PC-3 (cell line): Measurements from ENCODE around the gene ADAMTS3. TPM values are rescaled to one million over a fixed set of nuclear protein-coding genes. Genes with fewer than 3 reads are reported as not detected.

Experiments
- ATAC-seq: fragments of 200-7000 bp; cut with Tn5 transposase; 2 replicates; pipeline ENCODE4 v1.9.1; 2020; ENCODE audit warnings: mild to moderate bottlenecking, moderate library complexity
- BruUV-seq: library from RNA; stranded (reverse); fragments of 400-500 nt; replicated peaks from 2 replicates; lab custom pipeline; 2021; lab: Mats Ljungman, UMichigan
- CTCF ChIA-PET: fragments of 300-600 bp; sonication (Branson Sonifier 250); formaldehyde crosslinking; loops from one replicate; lab custom pipeline; 2022; ENCODE audit warnings: antibody characterized with exemption; lab: Charles Lee
- POLR2A ChIA-PET: fragments of 300-600 bp; sonication (Branson Sonifier 250); formaldehyde crosslinking; loops from one replicate; lab custom pipeline; 2022; ENCODE audit warnings: antibody characterized with exemption; ENCODE audit not compliant: unreplicated experiment; lab: Charles Lee
- DNase-seq: peaks from one replicate; pipeline ENCODE4 v3.0.0-alpha.2; 2015
- H2AFZ ChIP-seq: fragments of 300-600 bp; sonication (generic); 2 replicates; pipeline ENCODE4 v1.6.0; 2016; ENCODE audit warnings: antibody characterized with exemption, low read length
- H3F3A ChIP-seq: fragments of 300-600 bp; sonication (generic); one replicate; pipeline ENCODE4 v1.6.0; 2017; ENCODE audit warnings: antibody characterized with exemption, low read length, control low read depth, mild to moderate bottlenecking; ENCODE audit not compliant: unreplicated experiment
- H3K27ac ChIP-seq: fragments of 300-600 bp; sonication (generic); 2 replicates; pipeline ENCODE4 v1.5.1; 2016; ENCODE audit warnings: mild to moderate bottlenecking, low read length
- H3K27me3 ChIP-seq: fragments of 300-600 bp; sonication (generic); 2 replicates; pipeline ENCODE4 v1.6.1; 2016; ENCODE audit warnings: low read length, mixed read lengths
- H3K36me3 ChIP-seq: fragments of 300-600 bp; sonication (generic); 2 replicates; pipeline ENCODE4 v1.6.1; 2016; ENCODE audit warnings: low read depth, mixed run types, low read length, mixed read lengths
- H3K4me1 ChIP-seq: fragments of 300-600 bp; sonication (generic); 2 replicates; pipeline ENCODE4 v1.5.1; 2016; ENCODE audit warnings: low read length; ENCODE audit not compliant: insufficient read depth
- H3K4me2 ChIP-seq: fragments of 300-600 bp; sonication (generic); 2 replicates; pipeline ENCODE4 v1.6.0; 2016; ENCODE audit warnings: low read length
- H3K4me3 ChIP-seq: fragments of 300-600 bp; sonication (generic); 2 replicates; pipeline ENCODE4 v1.5.1; 2016; ENCODE audit warnings: mild to moderate bottlenecking, low read length, mixed read lengths
- H3K79me2 ChIP-seq: fragments of 300-600 bp; sonication (generic); 2 replicates; pipeline ENCODE4 v1.6.1; 2017; ENCODE audit warnings: low read length, mixed read lengths
- H3K9ac ChIP-seq: fragments of 300-600 bp; sonication (generic); 2 replicates; pipeline ENCODE4 v1.6.0; 2016; ENCODE audit warnings: mild to moderate bottlenecking, low read length
- H3K9me2 ChIP-seq: fragments of 300-600 bp; sonication (generic); replicated peaks from 2 replicates; pipeline ENCODE4 v1.6.1; 2016; ENCODE audit warnings: mixed run types, low read length, mixed read lengths
- H3K9me3 ChIP-seq: fragments of 300-600 bp; sonication (generic); 2 replicates; pipeline ENCODE4 v1.6.1; 2016; ENCODE audit warnings: low read length, mixed read lengths
- H4K20me1 ChIP-seq: fragments of 300-600 bp; sonication (generic); 2 replicates; pipeline ENCODE4 v1.6.1; 2016; ENCODE audit warnings: low read length, mixed read lengths
- EZH2 ChIP-seq: fragments of 300-600 bp; sonication (generic); IDR thresholded peaks from one replicate; pipeline ENCODE4 v1.6.1; 2017; ENCODE audit warnings: antibody characterized with exemption, mild to moderate bottlenecking, low read length; ENCODE audit not compliant: unreplicated experiment
- EZH2phosphoT487 ChIP-seq: fragments of 300-600 bp; sonication (generic); IDR thresholded peaks from 2 replicates; pipeline ENCODE4 v1.6.1; 2018; ENCODE audit warnings: mild to moderate bottlenecking, antibody characterized with exemption, low read length, borderline replicate concordance
- intact Hi-C: fragments of 100-400 bp; cut with micrococcal nuclease; formaldehyde crosslinking; loops from 2 replicates; pipeline ENCODE4 v1.9.0; 2023
- total RNA-seq: library from RNA; depleted of rRNA; stranded (reverse); fragments of >200 nt; gene quantifications from 2 replicates; pipeline ENCODE4 v1.2.3, GENCODE V29; 2014
- TF ChIP-seq, protein P1 (sequence below): fragments of 300-600 bp; sonication (generic); conservative IDR thresholded peaks from 2 replicates; pipeline ENCODE4 v1.5.1; 2017; ENCODE audit warnings: antibody characterized with exemption, low read depth, mild to moderate bottlenecking, low read length

The ADAMTS3 gene
- total RNA-seq, 1 experiment from 2014 or later, result 3.5 TPM

GRCh38 chr4:72587334-72587733 is 18.3 kb upstream of the ADAMTS3 start:
- Histone ChIP-seq H3K4me1 (no peaks in the 10 kb centered on the region), H3K27me3 (peaks cover 36% of the 10 kb centered on the region), H3K79me2 (no peaks in the 10 kb centered on the region), H3K4me2 (no peak overlapping the region), H3F3A (no peaks in the 10 kb centered on the region), H3K27ac (no peak overlapping the region), H3K4me3 (no peak overlapping the region), H2AFZ (no peak overlapping the region), H3K9ac (no peak overlapping the region), H3K9me2 (no peaks in the 10 kb centered on the region), H3K9me3 (no peaks in the 10 kb centered on the region), H4K20me1 (no peaks in the 10 kb centered on the region), H3K36me3 (no peaks in the 10 kb centered on the region)
- BruUV-seq, result no TSS peak
- intact Hi-C loops, result no loop called here
- CTCF ChIA-PET, result no interaction called here
- ATAC-seq (no peak), DNase-seq (no peak)
- POLR2A ChIA-PET, result no interaction called here
- TF ChIP-seq, protein P1, sequence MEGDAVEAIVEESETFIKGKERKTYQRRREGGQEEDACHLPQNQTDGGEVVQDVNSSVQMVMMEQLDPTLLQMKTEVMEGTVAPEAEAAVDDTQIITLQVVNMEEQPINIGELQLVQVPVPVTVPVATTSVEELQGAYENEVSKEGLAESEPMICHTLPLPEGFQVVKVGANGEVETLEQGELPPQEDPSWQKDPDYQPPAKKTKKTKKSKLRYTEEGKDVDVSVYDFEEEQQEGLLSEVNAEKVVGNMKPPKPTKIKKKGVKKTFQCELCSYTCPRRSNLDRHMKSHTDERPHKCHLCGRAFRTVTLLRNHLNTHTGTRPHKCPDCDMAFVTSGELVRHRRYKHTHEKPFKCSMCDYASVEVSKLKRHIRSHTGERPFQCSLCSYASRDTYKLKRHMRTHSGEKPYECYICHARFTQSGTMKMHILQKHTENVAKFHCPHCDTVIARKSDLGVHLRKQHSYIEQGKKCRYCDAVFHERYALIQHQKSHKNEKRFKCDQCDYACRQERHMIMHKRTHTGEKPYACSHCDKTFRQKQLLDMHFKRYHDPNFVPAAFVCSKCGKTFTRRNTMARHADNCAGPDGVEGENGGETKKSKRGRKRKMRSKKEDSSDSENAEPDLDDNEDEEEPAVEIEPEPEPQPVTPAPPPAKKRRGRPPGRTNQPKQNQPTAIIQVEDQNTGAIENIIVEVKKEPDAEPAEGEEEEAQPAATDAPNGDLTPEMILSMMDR, result no peak
- TF ChIP-seq EZH2 (no peak), EZH2phosphoT487 (no peak)

GRCh38 chr4:72582853-72583252 is 13.8 kb upstream of the ADAMTS3 start:
- TF ChIP-seq EZH2phosphoT487 (no peak), EZH2 (no peak)
- TF ChIP-seq, protein P1, result no peak
- H3K9me2 ChIP-seq, result no peaks in the 10 kb centered on the region
- H3K27ac ChIP-seq, result no peak overlapping the region
- no peaks in the 10 kb centered on the region for H4K20me1 ChIP-seq
- no peaks in the 10 kb centered on the region for H3F3A ChIP-seq
- no peak overlapping the region for H3K4me2 ChIP-seq
- H3K9ac ChIP-seq, result no peak overlapping the region
- H3K4me3 ChIP-seq, result no peak overlapping the region
- no peak overlapping the region for H2AFZ ChIP-seq
- no peaks in the 10 kb centered on the region for H3K36me3 ChIP-seq
- ChIA-PET CTCF (interaction anchor here (1.4 kb wide), 1 partner anchor 15 kb away, joined by 6 read pairs; no protein-coding TSS in a partner anchor), POLR2A (no interaction called here)
- H3K9me3 ChIP-seq, result no peaks in the 10 kb centered on the region
- DNase-seq (no peak), ATAC-seq (no peak)
- H3K4me1 ChIP-seq, result no peaks in the 10 kb centered on the region
- H3K27me3 ChIP-seq, result peaks cover 24% of the 10 kb centered on the region
- no TSS peak for BruUV-seq
- intact Hi-C loops, result no loop called here
- H3K79me2 ChIP-seq, result no peaks in the 10 kb centered on the region

GRCh38 chr4:72577211-72577610 is 8.2 kb upstream of the ADAMTS3 start:
- Histone ChIP-seq H3K79me2 (no peaks in the 10 kb centered on the region), H3K27ac (no peak overlapping the region), H3K9ac (no peak overlapping the region), H3K36me3 (no peaks in the 10 kb centered on the region), H3K9me3 (no peaks in the 10 kb centered on the region), H3K27me3 (no peaks in the 10 kb centered on the region), H2AFZ (no peak overlapping the region), H4K20me1 (no peaks in the 10 kb centered on the region), H3K4me2 (no peak overlapping the region), H3K9me2 (no peaks in the 10 kb centered on the region), H3F3A (no peaks in the 10 kb centered on the region), H3K4me1 (no peaks in the 10 kb centered on the region), H3K4me3 (no peak overlapping the region)
- no TSS peak for BruUV-seq
- DNase-seq (no peak), ATAC-seq (no peak)
- TF ChIP-seq EZH2phosphoT487, result no peak
- TF ChIP-seq, protein P1, result no peak
- no peak for TF ChIP-seq EZH2
- CTCF ChIA-PET, result no interaction called here
- intact Hi-C loops, result no loop called here
- POLR2A ChIA-PET, result no interaction called here
